Measurements from ENCODE around the gene LIMS2. TPM values are rescaled to one million over a fixed set of nuclear protein-coding genes. Genes with fewer than 3 reads are reported as not detected.

Gene LIMS2
- total RNA-seq, 6 experiments from 2014 or later: 47.8 to 65.0 (median 59.1) TPM

DNA sequence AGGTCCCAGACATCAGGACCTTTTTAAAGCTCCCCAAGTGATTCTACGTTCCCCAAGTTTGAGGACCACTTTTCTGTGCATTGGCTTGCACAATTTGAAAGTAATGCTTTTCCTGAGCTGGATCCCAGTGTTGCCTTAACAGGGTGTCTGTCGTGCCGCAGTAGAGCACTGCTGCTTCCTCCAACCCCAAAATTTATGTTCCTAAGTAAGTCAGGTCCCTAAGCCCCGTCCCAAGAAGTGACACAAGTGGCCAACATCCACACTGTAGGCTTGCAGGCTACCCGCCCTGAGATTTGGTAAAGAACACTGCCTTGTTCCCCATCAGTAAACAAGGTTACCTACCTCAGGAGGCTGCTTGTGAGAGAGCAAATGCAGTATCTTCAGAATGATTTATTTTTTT, 28.0 kb upstream of the LIMS2 start:
- Mint-ChIP-seq H3K27ac (no peak overlapping the region), H3K36me3 (ENCODE audit: low read depth) (peaks cover 19% of the 10 kb centered on the region; the same call in 1 of the 2 replicates), H3K9me3 (no peaks in the 10 kb centered on the region), H3K4me3 (no peak overlapping the region), H3K4me1 (ENCODE audit: low read depth) (peaks cover 37% of the 10 kb centered on the region), H3K27me3 (ENCODE audit: insufficient read depth) (no peaks in the 10 kb centered on the region; the same call in 1 of the 2 replicates)
- TF ChIP-seq, protein P1, sequence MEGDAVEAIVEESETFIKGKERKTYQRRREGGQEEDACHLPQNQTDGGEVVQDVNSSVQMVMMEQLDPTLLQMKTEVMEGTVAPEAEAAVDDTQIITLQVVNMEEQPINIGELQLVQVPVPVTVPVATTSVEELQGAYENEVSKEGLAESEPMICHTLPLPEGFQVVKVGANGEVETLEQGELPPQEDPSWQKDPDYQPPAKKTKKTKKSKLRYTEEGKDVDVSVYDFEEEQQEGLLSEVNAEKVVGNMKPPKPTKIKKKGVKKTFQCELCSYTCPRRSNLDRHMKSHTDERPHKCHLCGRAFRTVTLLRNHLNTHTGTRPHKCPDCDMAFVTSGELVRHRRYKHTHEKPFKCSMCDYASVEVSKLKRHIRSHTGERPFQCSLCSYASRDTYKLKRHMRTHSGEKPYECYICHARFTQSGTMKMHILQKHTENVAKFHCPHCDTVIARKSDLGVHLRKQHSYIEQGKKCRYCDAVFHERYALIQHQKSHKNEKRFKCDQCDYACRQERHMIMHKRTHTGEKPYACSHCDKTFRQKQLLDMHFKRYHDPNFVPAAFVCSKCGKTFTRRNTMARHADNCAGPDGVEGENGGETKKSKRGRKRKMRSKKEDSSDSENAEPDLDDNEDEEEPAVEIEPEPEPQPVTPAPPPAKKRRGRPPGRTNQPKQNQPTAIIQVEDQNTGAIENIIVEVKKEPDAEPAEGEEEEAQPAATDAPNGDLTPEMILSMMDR (IDR thresholded peaks at IDR 0.05): no peak
- DNase-seq: no peak

DNA sequence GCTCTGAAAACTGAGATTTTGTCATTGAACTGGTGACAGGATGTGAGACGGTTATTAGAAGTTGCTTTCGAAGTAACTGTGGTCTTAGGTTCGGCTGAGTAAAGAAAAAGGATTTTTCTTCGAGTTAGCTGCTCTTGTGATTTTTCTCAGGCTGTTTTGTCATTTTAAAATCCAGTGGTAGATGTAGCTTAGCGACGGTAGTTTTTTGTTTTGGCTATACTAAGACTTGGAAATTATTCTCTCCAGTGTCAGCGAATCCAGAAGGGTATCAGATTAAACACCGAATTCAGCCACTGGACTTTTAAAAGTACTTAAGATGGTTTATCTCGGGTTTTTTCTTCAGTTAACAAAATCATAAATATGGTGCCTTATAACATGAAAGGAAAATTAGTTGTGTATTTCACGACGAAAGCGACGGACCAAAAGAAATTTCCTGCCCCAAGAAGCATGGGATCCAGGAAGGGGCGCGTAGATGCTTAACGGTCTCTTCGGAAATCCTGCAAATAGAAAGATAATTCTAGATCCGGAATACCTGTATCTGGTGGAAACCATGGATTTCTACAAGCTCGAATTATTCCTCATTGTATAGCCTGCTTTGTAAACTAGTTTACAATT, 27.2 kb upstream of the LIMS2 start:
- Mint-ChIP-seq H3K27ac (peak overlapping the region; percentile 91), H3K9me3 (no peaks in the 10 kb centered on the region), H3K4me1 (ENCODE audit: low read depth) (peaks cover 37% of the 10 kb centered on the region), H3K27me3 (ENCODE audit: insufficient read depth) (no peaks in the 10 kb centered on the region; the same call in 1 of the 2 replicates), H3K4me3 (peak overlapping the region; percentile 88), H3K36me3 (ENCODE audit: low read depth) (peaks cover 15% of the 10 kb centered on the region; the same call in 1 of the 2 replicates)
- no peak for DNase-seq
- TF ChIP-seq, protein P1 (IDR thresholded peaks at IDR 0.05): no peak

DNA sequence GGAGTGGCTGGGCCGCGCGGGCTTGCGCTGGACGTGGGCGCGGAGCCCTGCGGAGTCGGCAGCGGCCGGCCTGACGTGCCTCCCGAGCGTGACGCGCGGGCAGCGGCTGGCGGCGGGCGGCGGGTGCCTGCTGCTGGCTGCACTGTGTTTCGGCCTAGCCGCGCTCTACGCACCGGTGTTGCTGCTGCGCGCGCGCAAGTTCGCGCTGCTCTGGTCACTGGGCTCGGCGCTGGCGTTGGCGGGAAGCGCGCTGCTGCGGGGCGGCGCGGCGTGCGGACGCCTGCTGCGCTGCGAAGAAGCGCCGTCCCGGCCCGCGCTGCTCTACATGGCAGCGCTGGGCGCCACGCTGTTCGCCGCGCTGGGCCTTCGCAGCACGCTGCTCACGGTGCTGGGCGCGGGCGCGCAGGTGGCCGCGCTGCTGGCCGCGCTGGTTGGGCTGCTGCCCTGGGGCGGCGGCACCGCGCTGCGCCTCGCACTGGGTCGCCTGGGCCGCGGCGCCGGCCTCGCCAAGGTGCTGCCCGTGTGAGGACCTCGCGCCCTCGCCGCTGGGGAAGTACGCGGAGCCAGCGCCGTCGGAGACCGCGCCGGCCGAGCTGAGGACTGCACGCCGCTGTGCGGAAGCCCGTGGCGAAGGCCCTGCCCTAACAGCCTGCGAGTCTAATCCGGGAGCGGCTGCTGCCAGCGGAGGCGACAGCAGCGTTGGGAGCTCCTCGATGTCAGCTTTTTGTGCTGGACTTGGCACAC, 26.5 kb upstream of the LIMS2 start:
- H3K27ac Mint-ChIP-seq: peak overlapping the region; percentile 91
- H3K9me3 Mint-ChIP-seq: no peaks in the 10 kb centered on the region
- H3K36me3 Mint-ChIP-seq (ENCODE audit: low read depth): peaks cover 15% of the 10 kb centered on the region; the same call in 1 of the 2 replicates
- peak overlapping the region; percentile 90 for H3K4me3 Mint-ChIP-seq
- TF ChIP-seq, protein P1 (IDR thresholded peaks at IDR 0.05): peak; percentile 32; the same call in 1 of the 2 replicates
- H3K4me1 Mint-ChIP-seq (ENCODE audit: low read depth): peaks cover 37% of the 10 kb centered on the region
- H3K27me3 Mint-ChIP-seq (ENCODE audit: insufficient read depth): no peaks in the 10 kb centered on the region; the same call in 1 of the 2 replicates
- peak; percentile 69 for DNase-seq

DNA sequence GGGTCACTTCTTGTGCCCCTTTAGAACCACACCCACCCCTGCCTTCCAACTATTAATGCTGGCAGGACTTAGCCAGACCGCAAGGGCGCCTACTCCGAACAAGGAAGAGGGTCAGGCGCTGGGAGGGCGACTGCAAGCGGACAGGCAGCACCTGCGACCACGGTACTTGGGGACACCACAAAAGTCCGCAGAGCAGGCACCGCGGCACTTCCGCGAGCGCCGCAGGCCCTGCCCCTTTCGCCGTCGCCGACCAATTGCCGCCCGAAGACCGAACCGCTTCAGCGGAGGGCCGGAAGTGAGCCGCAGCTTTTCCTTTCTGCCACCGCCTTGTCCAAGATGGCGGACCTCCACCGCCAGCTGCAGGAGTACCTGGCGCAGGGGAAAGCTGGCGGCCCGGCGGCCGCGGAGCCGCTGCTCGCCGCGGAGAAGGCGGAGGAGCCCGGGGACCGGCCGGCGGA, 25.9 kb upstream of the LIMS2 start, which contains the start of gene SFT2D3:
Gene SFT2D3 (plus strand): TSS at position 305 of the 458 bp plus-strand sequence. CDS start 32 bp downstream, at position 337.
- TF ChIP-seq, protein P1 (IDR thresholded peaks at IDR 0.05): no peak
- Mint-ChIP-seq H3K36me3 (ENCODE audit: low read depth) (peaks cover 15% of the 10 kb centered on the region; the same call in 1 of the 2 replicates), H3K27ac (peak within 1 kb of the TSS; percentile 91), H3K4me1 (ENCODE audit: low read depth) (peaks cover 39% of the 10 kb centered on the region), H3K9me3 (no peaks in the 10 kb centered on the region), H3K27me3 (ENCODE audit: insufficient read depth) (no peaks in the 10 kb centered on the region; the same call in 1 of the 2 replicates), H3K4me3 (peak within 1 kb of the TSS; percentile 90)
- DNase-seq: peak; percentile 88

DNA sequence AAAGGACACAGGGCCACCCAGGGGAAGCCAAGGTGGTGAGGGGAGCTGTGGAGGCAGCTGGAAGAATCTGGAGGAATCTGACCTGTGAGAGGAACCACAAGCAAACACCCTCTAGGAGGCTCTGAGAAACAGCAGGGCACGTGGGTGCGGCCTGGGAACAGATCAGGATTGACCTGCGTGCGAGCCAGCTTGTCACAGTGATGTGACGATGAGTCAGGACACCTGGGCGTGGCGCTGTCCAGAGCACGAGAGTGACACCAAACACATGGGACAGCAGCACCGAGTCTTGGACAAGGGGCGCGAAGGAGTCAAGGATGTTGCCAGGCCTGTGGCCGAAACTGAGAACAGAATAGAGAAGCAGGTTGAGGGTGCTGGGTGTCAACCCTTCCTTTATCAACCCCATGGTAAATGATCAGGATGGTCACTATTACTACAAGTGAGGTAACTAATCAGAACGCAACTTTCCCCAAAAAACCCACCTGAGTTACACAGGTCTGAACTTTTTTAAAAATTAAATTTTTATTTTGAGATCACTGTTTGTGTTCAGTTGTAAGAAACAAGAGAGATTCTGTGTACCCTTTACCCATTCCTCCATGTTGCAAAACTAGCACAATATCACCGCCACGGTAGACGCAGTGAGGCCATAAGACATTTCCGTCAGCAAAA, 25.3 kb upstream of the LIMS2 start:
- no peaks in the 10 kb centered on the region; the same call in 1 of the 2 replicates for H3K27me3 Mint-ChIP-seq (ENCODE audit: insufficient read depth)
- peak overlapping the region; percentile 90 for H3K4me3 Mint-ChIP-seq
- H3K4me1 Mint-ChIP-seq (ENCODE audit: low read depth): peaks cover 42% of the 10 kb centered on the region
- H3K9me3 Mint-ChIP-seq: no peaks in the 10 kb centered on the region
- peak overlapping the region; percentile 86 for H3K27ac Mint-ChIP-seq
- DNase-seq: no peak
- TF ChIP-seq, protein P1 (IDR thresholded peaks at IDR 0.05): no peak
- peaks cover 15% of the 10 kb centered on the region; the same call in 1 of the 2 replicates for H3K36me3 Mint-ChIP-seq (ENCODE audit: low read depth)
